Measurements from ENCODE around the gene NLRP5. TPM values are rescaled to one million over a fixed set of nuclear protein-coding genes. Genes with fewer than 3 reads are reported as not detected.

Gene NLRP5
- total RNA-seq, 5 donors from 2014 or later (not counting 1 experiment from before 2014, with no cell fraction given) = not detected

- ATAC-seq (replicated peaks in 1 of 4) (no peak), DNase-seq (no peak)
- Histone ChIP-seq H3K4me3 (ENCODE audit: control insufficient read depth in 1 of 2, extremely low read depth in 1 of 2, low read length in 1 of 2) (no peak overlapping the region), H3K27me3 (replicated peaks in 1 of 2; ENCODE audit: control insufficient read depth in 2 of 2, extremely low read depth in 1 of 2, insufficient read depth in 2 of 2, low read length in 1 of 2) (no peaks in the 10 kb centered on the region), H3K36me3 (ENCODE audit: control insufficient read depth in 2 of 2, extremely low read depth in 1 of 2, insufficient read depth in 1 of 2, low read length in 1 of 2) (peaks cover 24 to 30% of the 10 kb centered on the region in 2 donors), H3K4me1 (ENCODE audit: control insufficient read depth in 1 of 2, extremely low read depth in 1 of 2, insufficient read depth in 2 of 2, low read length in 2 of 2) (peaks cover 0 to 4% of the 10 kb centered on the region in 2 experiments), H3K27ac (ENCODE audit: low read length) (no peak overlapping the region), H3K9me3 (no peaks in the 10 kb centered on the region)
- Mint-ChIP-seq H3K4me1 (peaks cover 0 to 7% (median 5%) of the 10 kb centered on the region in 3 donors), H3K4me3 (no peak overlapping the region), H3K36me3 (peaks cover 20% of the 10 kb centered on the region), H3K27ac (no peak overlapping the region), H3K27me3 (no peaks in the 10 kb centered on the region), H3K9me3 (no peaks in the 10 kb centered on the region)
- ChIA-PET CTCF (no interaction called here), POLR2A (interaction anchor here in 1 of 2 donors (0.7 kb wide), 1 partner anchor 32 kb away, joined by 3 read pairs; no protein-coding TSS in a partner anchor)
- WGBS (ENCODE audit: insufficient coverage) = 98% methylated on average over 16 of the region's 31 CpGs
Measured at GRCh38 chr19:56099638-56100539, 113.3 kb downstream of the NLRP5 start.

GRCh38 chr19:56101095-56101494 lies 114.5 kb downstream of the NLRP5 start:
- WGBS (ENCODE audit: insufficient coverage) = 95% methylated on average over 15 of the region's 25 CpGs

GRCh38 chr19:56101746-56102535 lies 115.4 kb downstream of the NLRP5 start:
- CTCF ChIA-PET = no interaction called here
- 94% methylated on average over 28 of the region's 34 CpGs for WGBS (ENCODE audit: insufficient coverage)
- H3K27ac ChIP-seq (ENCODE audit: low read length) = no peak overlapping the region
- H3K4me3 ChIP-seq (ENCODE audit: control insufficient read depth in 1 of 2, extremely low read depth in 1 of 2, low read length in 1 of 2) = no peak overlapping the region
- POLR2A ChIA-PET = no interaction called here
- Mint-ChIP-seq H3K4me1 (peaks cover 19 to 25% (median 23%) of the 10 kb centered on the region in 3 donors), H3K27me3 (no peaks in the 10 kb centered on the region), H3K4me3 (no peak overlapping the region), H3K36me3 (peaks cover 15% of the 10 kb centered on the region), H3K27ac (no peak overlapping the region), H3K9me3 (no peaks in the 10 kb centered on the region)
- H3K27me3 ChIP-seq (replicated peaks in 1 of 2; ENCODE audit: control insufficient read depth in 2 of 2, extremely low read depth in 1 of 2, insufficient read depth in 2 of 2, low read length in 1 of 2) = no peaks in the 10 kb centered on the region
- H3K36me3 ChIP-seq (ENCODE audit: control insufficient read depth in 2 of 2, extremely low read depth in 1 of 2, insufficient read depth in 1 of 2, low read length in 1 of 2) = peaks cover 21 to 26% of the 10 kb centered on the region in 2 donors
- no peaks in the 10 kb centered on the region for H3K9me3 ChIP-seq
- H3K4me1 ChIP-seq (ENCODE audit: control insufficient read depth in 1 of 2, extremely low read depth in 1 of 2, insufficient read depth in 2 of 2, low read length in 2 of 2) = peaks cover 4 to 21% of the 10 kb centered on the region in 2 experiments
- no peak for DNase-seq
- ATAC-seq (replicated peaks in 1 of 4) = no peak

More at GRCh38 chr19:56101095-56101494, 114.5 kb downstream of the NLRP5 start:
- H3K4me3 ChIP-seq (ENCODE audit: control insufficient read depth in 1 of 2, extremely low read depth in 1 of 2, low read length in 1 of 2) = no peak overlapping the region
- H3K4me1 ChIP-seq (ENCODE audit: control insufficient read depth in 1 of 2, extremely low read depth in 1 of 2, insufficient read depth in 2 of 2, low read length in 2 of 2) = peaks cover 4 to 12% of the 10 kb centered on the region in 2 experiments
- H3K36me3 Mint-ChIP-seq = peaks cover 13% of the 10 kb centered on the region
- POLR2A ChIA-PET = no interaction called here
- no peaks in the 10 kb centered on the region for H3K9me3 Mint-ChIP-seq
- no peak overlapping the region for H3K27ac Mint-ChIP-seq
- H3K36me3 ChIP-seq (ENCODE audit: control insufficient read depth in 2 of 2, extremely low read depth in 1 of 2, insufficient read depth in 1 of 2, low read length in 1 of 2) = peaks cover 22 to 26% of the 10 kb centered on the region in 2 donors
- CTCF ChIA-PET = no interaction called here
- H3K9me3 ChIP-seq = no peaks in the 10 kb centered on the region
- no peak overlapping the region for H3K27ac ChIP-seq (ENCODE audit: low read length)
- H3K27me3 Mint-ChIP-seq = no peaks in the 10 kb centered on the region
- no peak overlapping the region for H3K4me3 Mint-ChIP-seq
- no peaks in the 10 kb centered on the region for H3K27me3 ChIP-seq (replicated peaks in 1 of 2; ENCODE audit: control insufficient read depth in 2 of 2, extremely low read depth in 1 of 2, insufficient read depth in 2 of 2, low read length in 1 of 2)
- DNase-seq (no peak), ATAC-seq (replicated peaks in 1 of 4) (no peak)
- peaks cover 11 to 17% (median 15%) of the 10 kb centered on the region in 3 donors for H3K4me1 Mint-ChIP-seq

GRCh38 chr19:56103027-56103614 lies 116.5 kb downstream of the NLRP5 start:
- no peak overlapping the region for H3K27ac ChIP-seq (ENCODE audit: low read length)
- 89% methylated on average over 20 of the region's 20 CpGs for WGBS (ENCODE audit: insufficient coverage)
- no peak overlapping the region for H3K27ac Mint-ChIP-seq

GRCh38 chr19:56104423-56104822 lies 117.8 kb downstream of the NLRP5 start:
- no peak overlapping the region for H3K4me3 ChIP-seq (ENCODE audit: control insufficient read depth in 1 of 2, extremely low read depth in 1 of 2, low read length in 1 of 2)
- DNase-seq = no peak
- H3K27ac ChIP-seq (ENCODE audit: low read length) = no peak overlapping the region
- H3K9me3 ChIP-seq = no peaks in the 10 kb centered on the region
- Mint-ChIP-seq H3K9me3 (no peaks in the 10 kb centered on the region), H3K4me3 (no peak overlapping the region), H3K4me1 (peaks cover 36 to 41% (median 37%) of the 10 kb centered on the region in 3 donors), H3K27me3 (no peaks in the 10 kb centered on the region), H3K36me3 (peaks cover 15% of the 10 kb centered on the region), H3K27ac (peak overlapping the region in 1 of 2 donors; percentile 55)
- ATAC-seq (replicated peaks in 1 of 4) = no peak
- no peaks in the 10 kb centered on the region for H3K27me3 ChIP-seq (replicated peaks in 1 of 2; ENCODE audit: control insufficient read depth in 2 of 2, extremely low read depth in 1 of 2, insufficient read depth in 2 of 2, low read length in 1 of 2)
- peaks cover 9 to 22% of the 10 kb centered on the region in 2 donors for H3K36me3 ChIP-seq (ENCODE audit: control insufficient read depth in 2 of 2, extremely low read depth in 1 of 2, insufficient read depth in 1 of 2, low read length in 1 of 2)
- POLR2A ChIA-PET = no interaction called here
- 98% methylated on average over 23 of the region's 29 CpGs for WGBS (ENCODE audit: insufficient coverage)
- peaks cover 4 to 38% of the 10 kb centered on the region in 2 experiments for H3K4me1 ChIP-seq (ENCODE audit: control insufficient read depth in 1 of 2, extremely low read depth in 1 of 2, insufficient read depth in 2 of 2, low read length in 2 of 2)
- CTCF ChIA-PET = interaction anchor here (0.6 to 1.2 kb wide), 3 partner anchors 17 to 38 kb away, joined by 3 read pairs; partner anchors contain the start of gene ZNF787 (in 1 of the 2)

More at GRCh38 chr19:56103027-56103614, 116.5 kb downstream of the NLRP5 start:
- no peak overlapping the region for H3K4me3 Mint-ChIP-seq
- CTCF ChIA-PET = no interaction called here
- peaks cover 16 to 25% of the 10 kb centered on the region in 2 donors for H3K36me3 ChIP-seq (ENCODE audit: control insufficient read depth in 2 of 2, extremely low read depth in 1 of 2, insufficient read depth in 1 of 2, low read length in 1 of 2)
- no peaks in the 10 kb centered on the region for H3K27me3 ChIP-seq (replicated peaks in 1 of 2; ENCODE audit: control insufficient read depth in 2 of 2, extremely low read depth in 1 of 2, insufficient read depth in 2 of 2, low read length in 1 of 2)
- H3K4me3 ChIP-seq (ENCODE audit: control insufficient read depth in 1 of 2, extremely low read depth in 1 of 2, low read length in 1 of 2) = no peak overlapping the region
- H3K4me1 Mint-ChIP-seq = peaks cover 24 to 33% (median 28%) of the 10 kb centered on the region in 3 donors
- no peak for DNase-seq
- H3K4me1 ChIP-seq (ENCODE audit: control insufficient read depth in 1 of 2, extremely low read depth in 1 of 2, insufficient read depth in 2 of 2, low read length in 2 of 2) = peaks cover 4 to 25% of the 10 kb centered on the region in 2 experiments
- H3K27me3 Mint-ChIP-seq = no peaks in the 10 kb centered on the region
- H3K36me3 Mint-ChIP-seq = peaks cover 15% of the 10 kb centered on the region
- H3K9me3 Mint-ChIP-seq = no peaks in the 10 kb centered on the region
- no peak for ATAC-seq (replicated peaks in 1 of 4)
- H3K9me3 ChIP-seq = no peaks in the 10 kb centered on the region
- POLR2A ChIA-PET = no interaction called here
